Amniotic stem cell (primary cell): ENCODE data around the gene ENHO.

Source experiments
- DNase-seq: peaks from one replicate; lab custom pipeline; 2025; lab: John Stamatoyannopoulos, UW

Gene ENHO

GRCh38 chr9:34522971-34523797 lies at the start of gene ENHO:
TSS of gene ENHO (minus strand) at chr9:34522990. CDS start at chr9:34521695, 1,295 bp downstream.
- peak; percentile 77 for DNase-seq

GRCh38 chr9:34572092-34572491 lies 49.3 kb upstream of the ENHO start:
- no peak for DNase-seq

- DNase-seq: no peak
Measured at GRCh38 chr9:34571481-34571810, 48.7 kb upstream of the ENHO start.

DNA sequence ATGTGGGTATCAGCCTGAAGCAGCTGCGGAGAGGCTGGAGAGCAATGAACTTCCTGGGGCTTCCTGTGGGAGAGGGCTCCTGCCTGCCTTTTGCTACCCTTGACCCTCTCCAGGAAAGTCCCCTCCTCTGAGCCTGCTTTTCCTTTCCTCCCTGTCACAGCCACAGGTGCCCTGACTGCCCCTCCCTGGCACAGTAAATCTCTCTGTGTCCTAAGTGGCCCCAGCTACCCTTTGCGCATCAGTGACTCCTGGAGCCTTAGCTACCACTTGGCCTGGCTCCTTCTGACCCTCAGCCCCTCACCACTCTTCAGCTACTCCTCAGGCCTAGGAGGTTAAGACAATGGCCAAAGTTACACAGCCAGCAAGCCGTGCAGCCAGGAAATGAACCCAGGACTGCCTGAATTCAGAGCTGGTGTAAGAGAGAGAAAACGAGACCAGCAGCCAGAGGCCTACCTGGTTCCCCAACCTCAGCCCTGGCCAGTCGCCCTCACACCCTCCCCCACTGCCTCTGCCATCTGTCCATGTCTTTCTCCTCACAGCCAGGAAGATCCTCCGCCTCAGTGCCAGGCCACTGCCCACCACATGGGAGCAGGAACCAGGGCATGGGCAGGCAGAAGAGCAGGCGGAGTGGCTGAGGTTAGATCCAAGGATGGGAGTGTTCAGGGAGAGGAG lies 48.2 kb upstream of the ENHO start:
- DNase-seq: no peak

DNA sequence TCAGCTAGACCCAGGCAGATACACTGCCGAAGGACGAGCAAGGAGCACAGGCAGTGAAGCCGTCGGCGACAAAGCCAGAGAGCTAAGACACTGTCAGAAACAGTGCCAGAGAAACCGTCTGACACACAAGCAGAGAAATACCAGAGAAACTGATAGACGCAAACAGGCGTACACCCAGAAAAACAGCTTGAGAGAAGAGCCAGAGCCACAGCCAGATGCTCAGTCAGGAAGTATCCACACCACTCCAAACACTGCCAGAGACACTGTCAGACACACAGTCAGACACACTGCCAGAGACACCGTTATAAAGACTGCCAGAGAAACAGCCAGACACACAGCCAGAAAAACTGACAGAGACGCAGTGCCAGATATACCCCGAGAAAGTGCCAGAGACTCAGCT lies 47.6 kb upstream of the ENHO start:
- no peak for DNase-seq

GRCh38 chr9:34568774-34569173 lies 46.0 kb upstream of the ENHO start:
- no peak for DNase-seq

DNA sequence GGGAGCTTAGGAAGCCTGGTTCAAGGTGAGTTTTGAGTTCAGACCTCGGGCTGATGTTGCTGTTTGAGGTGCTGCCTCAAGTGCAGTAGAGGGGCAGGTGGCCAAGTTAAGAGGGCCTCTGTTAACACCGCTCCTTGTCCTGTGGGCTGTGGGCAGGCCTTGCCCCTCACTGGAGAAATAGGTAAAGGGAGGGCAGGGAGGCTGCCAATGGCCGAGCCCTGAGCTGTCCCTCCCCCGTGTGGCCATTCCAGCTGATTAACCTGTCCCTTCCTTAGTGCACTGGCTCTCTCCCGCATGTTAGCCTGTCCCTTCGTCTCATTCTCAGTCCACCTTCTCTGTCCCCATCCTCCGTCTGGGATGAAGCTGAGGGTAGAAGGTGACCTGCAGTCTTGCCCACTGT lies 45.3 kb upstream of the ENHO start:
- DNase-seq: no peak

DNA sequence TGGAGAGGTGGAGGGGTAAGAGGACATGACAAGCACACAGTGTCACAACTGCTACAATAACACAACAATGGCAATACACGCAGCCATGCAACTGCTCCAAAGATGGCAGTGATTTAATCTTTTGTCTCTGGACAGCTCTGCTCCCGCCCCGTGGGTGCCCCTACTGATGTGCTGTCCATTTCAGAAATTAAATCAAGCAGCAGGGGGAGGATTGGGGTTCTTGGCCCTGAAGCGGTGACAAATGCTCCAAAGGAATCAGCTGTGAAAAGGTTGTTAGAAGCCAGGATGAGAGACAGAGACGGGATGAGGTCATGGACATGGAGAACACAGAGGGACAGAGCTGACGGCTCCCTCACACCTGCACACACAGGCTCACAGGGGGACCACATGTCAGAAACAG lies 44.2 kb upstream of the ENHO start:
- DNase-seq: no peak

- DNase-seq: no peak
Measured at GRCh38 chr9:34566322-34566721, 43.5 kb upstream of the ENHO start.

DNA sequence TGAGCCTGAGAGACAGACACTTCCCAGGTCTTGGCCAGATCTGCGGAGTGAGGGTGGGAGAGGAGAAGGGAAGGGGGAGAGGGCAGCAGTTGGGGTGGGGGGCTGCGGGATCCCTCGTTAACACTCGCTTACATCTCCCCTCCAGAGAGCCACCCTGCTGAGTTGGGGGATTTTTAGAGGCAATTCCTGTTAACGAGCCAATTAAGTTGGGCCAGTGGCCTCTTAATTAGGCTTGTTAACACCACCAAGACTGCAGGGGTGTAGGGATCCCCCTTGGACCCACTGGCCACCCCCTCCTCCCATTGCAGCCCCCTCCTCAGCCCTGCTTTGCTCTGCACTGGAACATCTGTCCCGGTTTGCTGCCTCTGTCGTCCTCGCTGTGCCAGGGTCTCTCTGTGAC lies 43.1 kb upstream of the ENHO start:
- DNase-seq: no peak

- DNase-seq: no peak
Measured at GRCh38 chr9:34564617-34565016, 41.8 kb upstream of the ENHO start.

DNA sequence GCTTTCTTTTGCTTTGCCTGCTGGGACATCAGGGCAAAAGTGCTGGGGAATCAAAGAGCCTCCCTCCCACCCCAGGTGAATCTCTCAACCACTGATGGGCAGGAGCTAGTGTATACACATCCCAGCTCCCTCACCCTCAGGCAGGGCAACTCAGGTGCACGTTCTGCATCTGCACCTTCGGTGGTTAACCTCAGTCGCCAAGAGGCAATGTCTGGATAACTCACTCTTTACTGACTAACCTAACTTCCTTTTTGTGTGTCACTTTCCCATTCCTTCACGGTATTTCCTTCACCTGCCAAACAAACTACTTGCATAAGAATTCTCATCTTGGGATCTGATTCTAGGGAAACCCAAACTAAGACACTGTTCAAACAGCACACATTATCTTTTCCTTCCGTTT lies 40.5 kb upstream of the ENHO start:
- no peak for DNase-seq

- no peak for DNase-seq
Measured at GRCh38 chr9:34562135-34562745, 39.5 kb upstream of the ENHO start.

- DNase-seq: no peak
Measured at GRCh38 chr9:34560599-34561214, 37.9 kb upstream of the ENHO start.

DNA sequence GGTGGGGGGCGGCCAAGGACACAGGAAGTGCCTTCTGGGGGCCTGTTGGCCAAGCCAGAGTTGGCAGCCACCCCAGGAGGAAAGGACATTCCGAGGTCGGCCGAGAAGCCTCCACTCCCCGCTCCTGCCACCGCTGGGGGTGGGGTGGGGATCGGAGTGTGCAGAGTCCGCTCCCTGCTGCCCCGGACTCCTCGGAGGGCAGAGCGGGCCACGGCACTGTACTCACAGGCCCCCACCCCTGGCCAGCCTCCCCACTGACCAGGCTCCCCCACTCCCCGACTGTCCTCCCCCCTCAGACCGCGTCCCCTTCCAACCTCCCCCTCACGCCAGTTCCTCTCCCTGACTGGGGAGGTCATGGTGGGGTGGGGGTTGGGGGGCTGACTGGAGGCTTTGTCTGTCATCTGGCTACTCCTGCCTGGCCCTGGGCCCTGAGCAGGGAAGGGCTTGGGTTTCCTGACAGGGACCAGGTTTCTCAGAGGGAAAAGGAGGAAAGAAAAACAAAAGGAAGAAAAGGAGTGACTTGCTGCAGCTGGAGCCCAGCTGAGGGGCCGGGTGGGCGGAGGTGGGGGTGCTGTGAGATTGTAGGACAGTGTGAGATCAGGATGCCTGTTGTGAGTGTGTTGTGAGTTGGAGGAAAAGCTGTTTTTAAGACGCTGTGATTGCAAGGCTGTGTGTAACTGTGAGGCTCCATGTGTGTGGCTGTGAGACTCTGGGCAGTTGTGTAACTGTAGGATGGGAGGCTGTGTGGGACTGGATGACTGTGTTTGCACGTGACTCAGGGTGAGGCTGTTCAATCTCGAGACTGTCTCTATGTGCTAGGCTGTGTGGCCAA lies 37.0 kb upstream of the ENHO start:
- no peak for DNase-seq

DNA sequence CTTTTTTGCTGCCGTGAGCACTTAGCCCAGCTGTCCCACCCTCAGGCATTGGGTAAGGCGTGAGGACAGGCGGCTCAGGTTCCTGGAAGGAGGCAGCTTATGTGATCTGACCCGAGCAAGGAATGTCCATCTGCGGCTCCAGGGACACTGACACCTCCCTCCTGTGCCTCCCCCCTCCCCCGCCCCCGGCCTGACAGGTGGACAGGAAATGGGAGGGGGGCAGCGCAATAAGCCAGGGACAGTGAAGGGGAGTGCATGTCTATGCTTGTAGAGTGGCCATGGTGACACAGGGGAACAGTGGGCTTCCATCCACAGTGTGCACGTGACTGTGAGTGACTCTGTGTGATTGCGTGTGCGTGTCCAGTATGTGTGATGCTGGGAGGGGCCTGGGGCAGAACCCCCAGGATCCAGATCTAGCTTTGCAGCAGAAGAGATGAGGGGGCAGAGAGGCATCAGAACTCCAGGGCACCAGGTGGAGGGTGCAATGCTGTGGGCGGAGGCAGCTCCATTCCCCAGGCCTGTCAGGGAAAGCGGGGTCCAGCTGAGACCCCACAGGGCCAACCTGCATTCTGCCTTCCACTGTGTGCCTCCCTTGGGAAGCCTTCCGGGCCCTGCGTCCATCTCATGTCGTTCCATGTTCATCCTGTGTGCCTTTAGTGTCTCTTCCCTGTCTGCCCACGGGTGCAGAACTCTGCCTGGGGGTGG lies 36.3 kb upstream of the ENHO start:
- no peak for DNase-seq

- DNase-seq: no peak
Measured at GRCh38 chr9:34558364-34558763, 35.6 kb upstream of the ENHO start.

GRCh38 chr9:34557426-34558321 lies 34.9 kb upstream of the ENHO start:
- no peak for DNase-seq

DNA sequence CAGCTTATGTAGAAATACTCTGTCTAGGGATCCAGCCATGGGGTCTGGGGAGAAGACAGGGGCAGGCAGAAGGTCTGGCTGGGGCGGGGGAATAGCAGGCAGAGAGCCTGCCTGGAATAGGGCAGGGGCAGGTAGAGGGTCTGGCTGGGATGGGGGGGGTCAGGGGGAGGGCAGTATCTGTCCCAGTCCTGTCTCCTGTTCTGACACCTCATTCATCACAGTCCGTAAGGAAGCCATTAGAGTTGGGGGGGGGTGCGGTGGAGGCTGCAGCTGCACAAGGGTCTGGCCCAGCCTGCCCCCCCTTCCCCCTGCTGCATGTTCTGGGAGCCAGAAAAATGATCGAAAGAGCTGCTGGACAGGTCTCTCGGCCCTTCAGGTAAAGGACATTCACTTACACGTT lies 34.2 kb upstream of the ENHO start:
- DNase-seq: no peak

DNA sequence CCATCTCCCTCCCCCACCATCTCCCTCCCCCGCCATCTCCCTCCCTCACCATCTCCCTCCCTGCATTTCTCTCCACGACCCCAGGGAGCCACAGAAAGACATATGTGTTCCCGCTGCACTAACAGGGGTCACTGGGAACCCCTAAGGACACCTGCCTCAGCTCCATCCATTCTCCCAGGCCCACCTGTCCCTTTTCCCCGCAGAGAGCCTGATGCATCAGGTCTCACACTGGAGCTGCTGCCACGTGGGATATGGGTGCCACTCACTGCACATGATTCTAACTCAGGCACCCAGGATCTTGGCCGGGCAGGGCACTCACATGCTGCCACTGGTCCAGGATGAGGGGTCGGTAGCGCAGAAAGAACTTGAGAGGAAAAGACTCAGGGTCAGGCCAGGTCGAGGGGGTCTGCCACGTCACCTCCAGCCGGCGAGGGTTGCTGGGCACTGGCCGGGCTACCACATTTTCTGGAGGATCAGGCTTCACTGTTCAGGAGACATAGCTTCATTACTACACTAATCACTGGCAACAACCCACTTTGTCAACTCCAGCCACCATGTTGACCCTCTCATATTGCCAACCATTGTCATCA lies 33.2 kb upstream of the ENHO start:
- DNase-seq: no peak
